Epithelial cell of prostate (primary cell): ENCODE results near the gene HSD17B2.

Experiments used
- DNase-seq: peaks from one replicate; pipeline ENCODE4 v3.0.0-alpha.2; 2011; ENCODE audit warnings: low read depth, low spot score
- H3K27ac ChIP-seq: fragments of 450-650 bp; 2 replicates; pipeline ENCODE4 v1.5.1; 2017; ENCODE audit warnings: mild to moderate bottlenecking

HSD17B2 gene

DNA sequence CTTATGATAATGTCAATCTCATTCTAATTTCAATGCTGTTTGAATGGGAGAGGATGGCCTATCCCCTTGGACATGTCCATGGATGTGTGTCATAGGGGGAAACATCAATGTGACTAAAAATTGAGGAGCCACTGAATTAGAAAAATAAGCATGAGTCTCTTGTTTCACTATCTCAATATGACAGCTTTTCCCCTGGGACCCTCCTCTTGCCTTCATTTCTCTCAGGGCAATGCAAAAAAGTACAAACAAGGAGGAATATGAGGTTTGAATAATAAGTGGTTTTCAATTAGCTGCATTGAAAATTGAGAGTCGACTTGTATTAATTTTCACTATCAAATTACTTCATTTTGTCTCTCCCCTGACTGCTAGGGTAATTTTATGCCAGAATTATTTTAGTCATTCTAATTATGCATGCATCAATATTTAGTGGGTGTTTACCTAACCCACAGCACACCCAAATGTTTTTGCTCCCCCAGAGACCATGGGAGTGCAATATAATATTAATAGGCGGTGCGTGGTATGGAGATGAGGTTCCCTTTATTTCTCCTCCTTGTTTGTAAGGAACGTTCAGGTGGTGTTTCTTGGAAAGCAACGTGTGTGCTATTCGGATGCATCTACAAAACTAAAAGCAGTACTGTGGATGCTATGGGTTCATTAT, 17.0 kb upstream of the HSD17B2 start:
- peak overlapping the region; percentile 79 for H3K27ac ChIP-seq
- no peak for DNase-seq

DNA sequence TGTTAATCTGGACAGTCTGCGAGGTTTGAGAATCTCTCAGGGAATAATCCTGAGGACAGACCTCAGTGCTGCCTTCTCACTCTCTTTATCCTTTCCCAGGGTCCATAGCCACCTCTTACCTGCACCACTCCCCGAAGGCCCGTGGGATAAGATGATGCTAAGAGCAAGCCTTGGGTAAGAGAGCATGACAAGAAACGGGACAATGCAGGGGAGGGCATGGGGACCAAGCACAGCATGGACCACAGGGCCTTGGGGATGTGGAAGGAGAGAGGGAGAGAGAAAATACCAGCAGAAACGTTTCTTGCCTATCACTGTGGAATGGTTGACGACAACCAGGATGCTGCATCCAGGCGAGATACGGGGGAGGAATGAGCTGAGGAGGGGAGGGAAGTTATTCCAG, 15.5 kb upstream of the HSD17B2 start:
- H3K27ac ChIP-seq = no peak overlapping the region
- DNase-seq = no peak

- no peak overlapping the region for H3K27ac ChIP-seq
- DNase-seq = no peak
Measured at GRCh38 chr16:82020051-82020450, 15.0 kb upstream of the HSD17B2 start.

DNA sequence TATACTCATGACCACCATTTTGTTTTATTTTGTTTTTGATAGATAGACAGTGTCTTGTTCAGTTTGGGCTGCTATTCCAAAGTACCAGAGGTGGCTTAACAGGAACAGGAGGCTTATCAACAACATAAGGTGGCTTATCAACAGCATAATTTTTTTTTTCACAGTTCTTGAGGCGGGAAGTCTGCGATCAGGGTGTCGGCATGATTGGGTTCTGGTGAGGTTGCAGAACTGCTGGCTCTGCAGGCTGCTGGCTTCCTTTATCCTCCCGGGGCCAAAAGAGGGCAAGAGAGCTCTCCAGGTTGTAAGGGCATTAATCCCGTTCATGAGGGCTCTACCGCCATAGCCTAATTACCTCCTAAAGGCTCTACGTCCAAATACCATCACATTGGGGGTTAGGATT, 11.8 kb upstream of the HSD17B2 start:
- no peak for DNase-seq
- no peak overlapping the region for H3K27ac ChIP-seq

DNA sequence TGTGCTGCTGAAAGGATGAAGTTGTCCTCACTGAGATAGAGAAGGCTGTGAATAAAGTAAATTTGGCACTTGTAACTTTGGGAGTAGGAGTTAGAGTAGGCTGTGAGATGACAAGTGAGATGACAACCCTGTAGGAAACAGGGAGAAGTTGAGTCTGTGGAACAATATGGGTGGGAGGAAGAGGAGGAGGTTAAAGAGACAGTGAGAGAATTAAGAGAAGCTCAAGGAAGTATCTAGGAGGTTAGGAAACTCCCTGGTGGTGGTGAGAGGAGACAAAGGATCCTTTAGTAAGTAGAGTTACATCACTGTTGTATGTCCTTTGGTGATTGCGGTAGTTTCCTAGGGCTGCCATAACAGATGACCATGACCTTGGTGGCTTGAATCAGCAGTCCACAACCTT, 10.7 kb upstream of the HSD17B2 start:
- no peak for DNase-seq
- H3K27ac ChIP-seq = no peak overlapping the region

- DNase-seq = no peak
- no peak overlapping the region for H3K27ac ChIP-seq
Measured at GRCh38 chr16:82024883-82025282, 10.2 kb upstream of the HSD17B2 start.

DNA sequence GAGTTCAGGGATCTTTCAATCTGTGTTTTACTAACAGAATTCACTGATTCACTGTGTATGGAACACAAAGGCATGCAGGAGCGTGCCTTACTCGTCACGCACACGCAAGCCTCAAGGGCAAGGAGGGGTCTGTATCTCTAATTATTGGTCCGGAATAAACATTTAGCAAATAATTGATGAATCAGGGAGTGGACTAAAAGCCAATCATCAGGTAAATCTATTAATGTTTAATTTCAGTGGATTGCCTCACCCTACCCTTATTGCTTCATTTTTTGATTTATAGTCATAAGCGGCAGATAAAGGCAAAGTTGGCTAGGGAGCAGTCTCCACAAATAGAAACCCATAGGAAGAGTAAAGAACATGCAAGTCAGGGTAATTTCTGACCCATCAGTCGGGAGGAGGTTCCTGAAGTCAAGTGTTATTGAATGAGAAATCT, 7.4 kb upstream of the HSD17B2 start:
- peak overlapping the region; percentile 82 for H3K27ac ChIP-seq
- peak; percentile 46 for DNase-seq

DNA sequence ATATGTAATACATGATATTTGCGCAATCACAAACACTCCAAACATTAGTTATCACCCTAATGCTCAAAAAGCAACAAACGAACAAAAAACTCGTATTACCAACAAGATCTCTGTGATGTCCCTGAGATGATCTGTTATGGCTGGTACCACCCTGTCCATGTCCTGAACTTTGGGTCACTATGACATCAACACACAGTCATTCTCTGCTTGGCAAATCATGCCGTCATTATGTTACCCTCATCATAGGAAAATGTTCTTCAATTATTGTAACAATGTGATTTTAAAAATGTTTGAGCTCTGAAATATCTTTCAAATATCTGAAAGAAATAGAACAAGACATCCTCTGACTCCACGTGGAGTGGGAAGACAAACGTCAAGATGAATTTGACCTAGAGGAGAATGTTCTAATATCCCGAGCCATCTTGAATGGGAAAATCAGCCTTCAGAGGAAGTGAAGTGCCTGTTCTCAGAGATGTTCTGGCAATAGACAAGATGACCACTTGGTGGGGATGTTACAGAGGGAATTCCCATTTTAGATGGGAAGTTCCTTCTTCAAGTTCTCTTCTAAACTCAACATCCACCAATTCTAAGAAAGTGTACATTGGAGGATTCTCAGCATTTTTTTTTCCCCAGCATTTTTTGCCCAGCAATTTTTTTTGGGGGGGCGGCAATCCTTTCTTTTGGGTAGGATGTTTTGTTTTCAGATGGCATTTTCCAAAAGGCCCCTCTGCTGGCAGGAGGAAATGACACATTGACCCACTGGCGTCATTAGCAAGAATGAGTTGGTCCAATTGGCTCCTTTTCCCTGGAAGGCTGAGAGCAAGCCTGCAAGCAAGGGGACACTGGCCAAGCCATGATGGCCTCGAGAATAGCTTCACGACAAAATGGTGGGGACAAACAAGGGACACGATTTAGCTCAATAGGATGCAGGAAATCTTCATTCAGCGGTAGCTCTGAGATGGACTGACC, 3.7 kb upstream of the HSD17B2 start:
- H3K27ac ChIP-seq = peak overlapping the region; percentile 73
- no peak for DNase-seq

- H3K27ac ChIP-seq = peak overlapping the region; percentile 73
- no peak for DNase-seq
Measured at GRCh38 chr16:82033006-82033405, 2.0 kb upstream of the HSD17B2 start.

- peak overlapping the region; percentile 73 for H3K27ac ChIP-seq
- DNase-seq = no peak
Measured at GRCh38 chr16:82033683-82034300, 1.3 kb upstream of the HSD17B2 start.

- DNase-seq = no peak
- no peak overlapping the region for H3K27ac ChIP-seq
Measured at GRCh38 chr16:82037251-82037650, 2.2 kb downstream of the HSD17B2 start.

DNA sequence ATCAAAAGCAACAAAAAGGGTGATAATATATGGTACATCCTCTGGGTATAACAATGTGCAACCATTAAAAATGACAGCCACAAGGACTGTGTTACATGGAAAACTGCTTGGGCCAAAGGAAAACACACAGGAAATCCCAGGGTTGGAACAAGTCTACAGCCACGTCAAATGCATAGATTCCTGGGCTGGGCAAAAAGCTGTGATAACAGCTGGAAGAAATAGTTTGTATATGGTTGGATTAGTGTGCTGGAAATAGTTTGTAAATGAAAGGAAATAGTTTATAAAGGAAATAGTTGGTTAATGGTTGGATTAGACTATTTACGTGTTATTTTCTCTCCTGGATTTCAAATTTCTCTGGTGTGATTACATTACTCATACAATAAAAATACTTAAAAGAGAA, 2.6 kb downstream of the HSD17B2 start:
- DNase-seq = no peak
- H3K27ac ChIP-seq = no peak overlapping the region

GRCh38 chr16:82040296-82040695, 5.2 kb downstream of the HSD17B2 start:
- no peak for DNase-seq
- no peak overlapping the region for H3K27ac ChIP-seq

DNA sequence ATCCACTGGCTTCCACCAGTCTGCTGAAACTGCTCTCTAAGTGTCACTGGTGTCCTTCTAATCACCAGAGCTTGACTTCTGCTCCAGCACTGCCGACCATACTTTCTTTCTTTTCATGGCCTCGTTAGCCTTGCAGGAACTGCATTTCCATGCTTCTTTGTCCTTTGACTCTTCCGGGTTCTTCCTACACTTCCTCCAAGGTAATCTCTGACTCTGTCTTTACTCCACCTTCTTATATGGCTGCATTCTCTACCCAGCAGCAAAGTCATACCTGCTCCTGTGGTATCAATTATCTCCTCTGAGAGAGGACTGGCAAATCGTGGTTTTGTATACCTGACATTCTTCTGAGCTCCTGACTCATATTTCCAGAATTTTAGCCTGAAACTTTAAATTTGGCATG, 6.5 kb downstream of the HSD17B2 start:
- no peak overlapping the region for H3K27ac ChIP-seq
- DNase-seq = no peak

DNA sequence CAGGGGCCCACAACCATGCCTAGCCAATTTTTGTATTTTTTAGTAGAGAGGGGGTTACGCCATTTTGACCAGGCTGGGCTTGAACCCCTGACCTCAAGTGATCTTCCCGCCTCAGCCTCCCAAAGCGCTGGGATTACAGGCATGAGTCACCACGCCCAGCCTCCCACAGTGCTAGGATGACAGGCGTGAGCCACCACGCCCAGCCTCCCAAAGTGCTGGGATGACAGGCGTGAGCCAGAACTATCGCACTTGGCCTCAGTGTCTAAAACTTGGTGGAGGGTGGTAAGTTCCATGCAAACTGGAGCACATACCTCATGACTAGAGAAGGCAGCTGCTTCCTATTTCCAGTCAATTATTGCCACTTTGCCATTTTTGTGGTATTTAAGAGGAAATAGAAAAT, 7.1 kb downstream of the HSD17B2 start:
- H3K27ac ChIP-seq = no peak overlapping the region
- no peak for DNase-seq

- peak overlapping the region; percentile 33 for H3K27ac ChIP-seq
- DNase-seq = no peak
Measured at GRCh38 chr16:82042846-82043245, 7.8 kb downstream of the HSD17B2 start.

- no peak for DNase-seq
- H3K27ac ChIP-seq = peak overlapping the region; percentile 33
Measured at GRCh38 chr16:82043680-82044584, 8.9 kb downstream of the HSD17B2 start.

- peak overlapping the region; percentile 33 for H3K27ac ChIP-seq
- no peak for DNase-seq
Measured at GRCh38 chr16:82044585-82044911, 9.5 kb downstream of the HSD17B2 start.

GRCh38 chr16:82045465-82045864, 10.4 kb downstream of the HSD17B2 start:
- H3K27ac ChIP-seq = no peak overlapping the region
- no peak for DNase-seq

DNA sequence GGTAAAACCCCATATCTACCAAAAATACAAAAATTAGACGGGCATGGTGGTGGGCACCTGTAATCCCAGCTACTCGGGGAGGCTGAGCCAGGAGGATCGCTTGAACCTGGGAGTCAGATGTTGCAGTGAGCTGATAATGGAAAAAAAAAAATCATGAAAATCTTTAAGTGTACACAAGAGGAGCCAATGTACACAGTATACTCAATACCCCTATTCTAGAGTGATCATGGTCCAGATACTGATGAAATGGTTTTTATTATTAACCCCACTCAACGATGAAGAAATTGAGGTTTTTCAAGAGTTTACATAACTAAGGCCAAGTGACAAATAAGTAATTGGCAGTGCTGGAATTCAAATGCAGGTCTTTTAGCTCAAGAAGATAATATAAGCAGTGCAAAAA, 11.5 kb downstream of the HSD17B2 start:
- no peak for DNase-seq

More for the DNA sequence above, 11.5 kb downstream of the HSD17B2 start:
- no peak overlapping the region for H3K27ac ChIP-seq
